ENCODE measurements around the gene DENND11. TPM values are rescaled to one million over a fixed set of nuclear protein-coding genes. Genes with fewer than 3 reads are reported as not detected.

DENND11 gene
- total RNA-seq, 1 donor from 2014 or later = 9.5 TPM

DNA sequence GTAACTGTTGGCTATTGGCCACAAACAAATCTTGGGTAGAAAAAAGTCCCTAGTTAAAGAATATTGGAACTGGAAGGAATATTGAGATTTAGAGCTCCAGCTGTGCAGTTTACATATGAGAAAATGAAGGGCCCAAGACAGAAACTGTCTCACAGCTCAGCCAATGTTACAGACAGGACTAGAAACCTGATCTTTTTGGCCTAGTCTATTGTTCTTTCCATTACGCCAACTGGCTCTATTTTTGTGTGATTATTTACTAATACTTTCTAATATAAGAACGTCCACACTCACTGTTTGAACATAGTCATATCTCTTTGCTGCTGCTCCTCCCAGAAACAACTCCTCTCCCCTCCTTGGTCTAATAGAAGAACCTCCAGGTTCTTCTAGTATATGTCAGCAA is 7.4 kb upstream of the DENND11 start:
- Mint-ChIP-seq H3K4me1 (ENCODE audit: low read depth, unreplicated experiment) (no peaks in the 10 kb centered on the region), H3K27ac (ENCODE audit: unreplicated experiment) (no peak overlapping the region), H3K36me3 (ENCODE audit: unreplicated experiment) (no peaks in the 10 kb centered on the region), H3K4me3 (ENCODE audit: unreplicated experiment) (no peak overlapping the region), H3K27me3 (ENCODE audit: unreplicated experiment) (no peaks in the 10 kb centered on the region), H3K9me3 (ENCODE audit: unreplicated experiment) (peaks cover 2% of the 10 kb centered on the region)
- DNase-seq = no peak
- TF ChIP-seq, protein P1, sequence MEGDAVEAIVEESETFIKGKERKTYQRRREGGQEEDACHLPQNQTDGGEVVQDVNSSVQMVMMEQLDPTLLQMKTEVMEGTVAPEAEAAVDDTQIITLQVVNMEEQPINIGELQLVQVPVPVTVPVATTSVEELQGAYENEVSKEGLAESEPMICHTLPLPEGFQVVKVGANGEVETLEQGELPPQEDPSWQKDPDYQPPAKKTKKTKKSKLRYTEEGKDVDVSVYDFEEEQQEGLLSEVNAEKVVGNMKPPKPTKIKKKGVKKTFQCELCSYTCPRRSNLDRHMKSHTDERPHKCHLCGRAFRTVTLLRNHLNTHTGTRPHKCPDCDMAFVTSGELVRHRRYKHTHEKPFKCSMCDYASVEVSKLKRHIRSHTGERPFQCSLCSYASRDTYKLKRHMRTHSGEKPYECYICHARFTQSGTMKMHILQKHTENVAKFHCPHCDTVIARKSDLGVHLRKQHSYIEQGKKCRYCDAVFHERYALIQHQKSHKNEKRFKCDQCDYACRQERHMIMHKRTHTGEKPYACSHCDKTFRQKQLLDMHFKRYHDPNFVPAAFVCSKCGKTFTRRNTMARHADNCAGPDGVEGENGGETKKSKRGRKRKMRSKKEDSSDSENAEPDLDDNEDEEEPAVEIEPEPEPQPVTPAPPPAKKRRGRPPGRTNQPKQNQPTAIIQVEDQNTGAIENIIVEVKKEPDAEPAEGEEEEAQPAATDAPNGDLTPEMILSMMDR (IDR thresholded peaks at IDR 0.05; ENCODE audit: partially characterized antibody, unreplicated experiment) = no peak

DNA sequence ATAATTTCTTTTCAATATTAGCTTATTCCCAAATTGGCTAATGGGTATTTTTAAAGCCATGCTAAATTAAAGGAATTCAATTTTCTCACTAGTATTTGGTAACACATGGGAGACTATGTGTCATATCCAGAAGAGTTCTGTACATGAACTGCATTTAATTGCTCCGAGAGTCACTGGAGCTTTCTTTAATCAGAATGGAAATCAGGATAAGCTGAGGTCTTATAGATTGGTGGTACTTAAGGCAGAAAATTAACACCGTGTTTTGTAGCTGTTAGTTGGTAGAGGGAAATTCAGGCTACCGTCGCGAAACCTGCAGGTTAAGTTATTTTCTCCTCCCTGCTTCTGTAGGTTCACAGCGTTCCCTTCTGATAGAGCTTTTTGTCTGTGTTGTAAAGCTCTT is 6.4 kb upstream of the DENND11 start, which contains the start of gene WEE2:
Gene WEE2 (plus strand): TSS at position 3 of the 400 bp plus-strand sequence. CDS start 406 bp downstream, outside the sequence.
- Mint-ChIP-seq H3K4me1 (ENCODE audit: low read depth, unreplicated experiment) (no peaks in the 10 kb centered on the region), H3K4me3 (ENCODE audit: unreplicated experiment) (no peak within 1 kb of the TSS), H3K36me3 (ENCODE audit: unreplicated experiment) (no peaks in the 10 kb centered on the region), H3K27me3 (ENCODE audit: unreplicated experiment) (no peaks in the 10 kb centered on the region), H3K9me3 (ENCODE audit: unreplicated experiment) (peaks cover 2% of the 10 kb centered on the region), H3K27ac (ENCODE audit: unreplicated experiment) (no peak within 1 kb of the TSS)
- TF ChIP-seq, protein P1 (IDR thresholded peaks at IDR 0.05; ENCODE audit: partially characterized antibody, unreplicated experiment) = no peak
- no peak for DNase-seq

DNA sequence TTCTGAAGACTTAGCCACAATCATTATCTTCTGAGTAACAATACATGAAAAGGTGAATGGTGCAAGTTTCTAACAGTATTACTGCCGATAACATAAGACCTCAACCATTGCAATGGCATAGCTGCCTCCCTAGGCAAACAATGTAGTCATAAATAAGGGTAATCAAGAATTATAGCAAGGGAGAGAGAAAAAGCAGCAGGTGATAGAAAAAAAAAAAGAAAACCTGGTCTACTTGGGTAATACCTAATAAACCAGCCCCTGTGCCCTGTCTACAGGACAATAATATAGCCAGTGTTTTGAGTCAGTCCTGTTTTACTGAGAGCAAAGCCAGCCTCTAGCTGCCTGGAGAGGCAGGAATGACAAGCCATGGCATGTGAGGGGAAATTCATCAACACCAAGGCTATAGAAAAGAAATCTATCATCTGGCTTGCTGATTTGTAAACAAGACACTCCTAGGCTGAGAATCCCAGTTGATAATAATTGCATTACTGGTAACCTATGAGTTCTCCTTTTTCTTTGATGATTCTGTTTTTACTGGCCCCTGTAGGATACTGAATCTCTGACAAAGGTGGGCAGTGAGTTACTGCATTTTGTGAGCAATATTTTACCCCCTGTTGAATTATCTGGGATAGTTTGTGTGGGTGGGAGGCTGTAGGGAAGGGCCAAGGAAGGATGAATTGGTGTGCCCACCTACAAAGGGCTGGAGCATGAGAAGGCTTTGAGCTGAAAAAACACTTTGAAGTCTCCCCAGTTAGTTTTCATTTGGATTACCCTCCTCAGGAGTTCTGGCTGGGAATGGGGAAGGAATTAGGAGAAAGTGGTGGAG is 4.5 kb upstream of the DENND11 start:
- H3K4me1 Mint-ChIP-seq (ENCODE audit: low read depth, unreplicated experiment) = no peaks in the 10 kb centered on the region
- no peak for DNase-seq
- TF ChIP-seq, protein P1 (IDR thresholded peaks at IDR 0.05; ENCODE audit: partially characterized antibody, unreplicated experiment) = no peak
- H3K9me3 Mint-ChIP-seq (ENCODE audit: unreplicated experiment) = peaks cover 2% of the 10 kb centered on the region
- H3K36me3 Mint-ChIP-seq (ENCODE audit: unreplicated experiment) = no peaks in the 10 kb centered on the region
- no peak overlapping the region for H3K4me3 Mint-ChIP-seq (ENCODE audit: unreplicated experiment)
- no peaks in the 10 kb centered on the region for H3K27me3 Mint-ChIP-seq (ENCODE audit: unreplicated experiment)
- no peak overlapping the region for H3K27ac Mint-ChIP-seq (ENCODE audit: unreplicated experiment)

DNA sequence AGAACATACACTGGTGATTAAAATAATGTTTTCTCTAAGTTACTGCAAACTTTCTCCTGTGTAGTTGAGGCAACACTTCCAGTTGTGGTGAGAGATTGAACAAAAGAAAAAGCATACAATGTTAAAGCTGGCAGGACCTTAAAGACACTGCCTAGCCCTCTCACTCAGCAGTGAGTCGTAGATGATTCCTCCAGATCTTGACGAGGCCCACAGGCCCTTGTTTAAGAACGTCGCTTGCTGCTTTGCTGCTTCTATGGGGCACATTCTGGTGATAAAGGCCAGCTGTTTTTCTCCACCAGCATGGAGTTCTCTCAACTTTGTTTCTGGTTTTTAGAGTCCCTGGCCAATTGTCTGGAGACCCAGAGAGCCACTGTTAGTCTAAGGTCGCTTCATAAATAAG is 2.8 kb upstream of the DENND11 start:
- Mint-ChIP-seq H3K4me1 (ENCODE audit: low read depth, unreplicated experiment) (peaks cover 7% of the 10 kb centered on the region), H3K27ac (ENCODE audit: unreplicated experiment) (no peak overlapping the region), H3K4me3 (ENCODE audit: unreplicated experiment) (no peak overlapping the region), H3K27me3 (ENCODE audit: unreplicated experiment) (no peaks in the 10 kb centered on the region), H3K9me3 (ENCODE audit: unreplicated experiment) (peaks cover 4% of the 10 kb centered on the region), H3K36me3 (ENCODE audit: unreplicated experiment) (no peaks in the 10 kb centered on the region)
- no peak for DNase-seq
- TF ChIP-seq, protein P1 (IDR thresholded peaks at IDR 0.05; ENCODE audit: partially characterized antibody, unreplicated experiment) = no peak

DNA sequence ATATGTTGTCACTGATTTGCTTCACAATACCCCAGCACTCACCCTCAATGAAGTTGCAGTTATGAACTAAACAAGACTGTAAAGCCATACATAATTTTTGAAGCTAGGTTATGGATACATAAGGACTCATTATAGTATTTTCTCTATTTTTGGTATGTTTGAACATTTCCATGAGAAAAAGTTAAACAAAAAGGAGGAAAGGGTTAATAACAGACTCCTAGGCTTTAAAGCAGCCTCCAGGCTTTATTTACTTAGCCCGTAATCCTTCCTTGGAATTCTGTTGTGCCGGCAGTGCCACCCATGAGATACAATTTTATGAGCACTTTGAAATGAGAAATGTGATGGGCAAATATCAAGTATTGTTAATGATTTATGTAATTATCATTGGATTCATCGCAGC is 2.1 kb upstream of the DENND11 start:
- DNase-seq = no peak
- Mint-ChIP-seq H3K9me3 (ENCODE audit: unreplicated experiment) (peaks cover 4% of the 10 kb centered on the region), H3K27ac (ENCODE audit: unreplicated experiment) (no peak overlapping the region), H3K36me3 (ENCODE audit: unreplicated experiment) (no peaks in the 10 kb centered on the region), H3K4me3 (ENCODE audit: unreplicated experiment) (no peak overlapping the region), H3K4me1 (ENCODE audit: low read depth, unreplicated experiment) (peaks cover 7% of the 10 kb centered on the region), H3K27me3 (ENCODE audit: unreplicated experiment) (no peaks in the 10 kb centered on the region)
- TF ChIP-seq, protein P1 (IDR thresholded peaks at IDR 0.05; ENCODE audit: partially characterized antibody, unreplicated experiment) = no peak

Measured in glutamatergic neuron (in vitro differentiated cells).